Forelimb muscle (tissue), 1 donor: ENCODE results near the gene SLC9A9. TPM values are rescaled to one million over a fixed set of nuclear protein-coding genes. Genes with fewer than 3 reads are reported as not detected.

Experiments used
- DNase-seq: peaks from one replicate; pipeline ENCODE4 v3.0.0-alpha.2; 2013; ENCODE audit warnings: low read depth
- polyA plus RNA-seq: library from polyadenylated mRNA; unstranded; fragments of 120-200 nt; gene quantifications from one replicate; pipeline ENCODE4 v1.2.1, GENCODE V29; 2013; ENCODE audit not compliant: insufficient read length

Gene SLC9A9
- polyA plus RNA-seq, 1 donor, result 10.0 TPM

- DNase-seq, result no peak
Observed at GRCh38 chr3:143648708-143649107, 199.6 kb downstream of the SLC9A9 start.

DNA sequence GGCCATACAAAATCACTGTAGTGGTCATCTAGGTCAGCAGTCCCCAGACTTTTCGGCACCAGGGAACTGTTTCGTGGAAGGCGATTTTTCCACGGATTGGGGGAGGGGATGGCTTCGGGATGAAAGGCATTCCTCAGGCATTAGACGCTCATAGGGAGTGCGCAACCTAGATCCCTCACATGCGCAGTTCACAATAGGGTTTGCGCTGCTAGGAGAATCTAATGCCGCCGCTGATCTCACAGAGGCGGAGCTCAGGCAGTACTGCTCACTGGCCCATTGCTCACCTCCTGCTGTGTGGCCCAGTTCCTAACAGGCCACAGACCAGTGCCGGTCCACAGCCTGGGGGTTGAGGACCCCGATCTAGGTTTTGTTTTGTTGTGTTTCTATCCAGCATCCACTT, 200.1 kb downstream of the SLC9A9 start:
- DNase-seq, result no peak

DNA sequence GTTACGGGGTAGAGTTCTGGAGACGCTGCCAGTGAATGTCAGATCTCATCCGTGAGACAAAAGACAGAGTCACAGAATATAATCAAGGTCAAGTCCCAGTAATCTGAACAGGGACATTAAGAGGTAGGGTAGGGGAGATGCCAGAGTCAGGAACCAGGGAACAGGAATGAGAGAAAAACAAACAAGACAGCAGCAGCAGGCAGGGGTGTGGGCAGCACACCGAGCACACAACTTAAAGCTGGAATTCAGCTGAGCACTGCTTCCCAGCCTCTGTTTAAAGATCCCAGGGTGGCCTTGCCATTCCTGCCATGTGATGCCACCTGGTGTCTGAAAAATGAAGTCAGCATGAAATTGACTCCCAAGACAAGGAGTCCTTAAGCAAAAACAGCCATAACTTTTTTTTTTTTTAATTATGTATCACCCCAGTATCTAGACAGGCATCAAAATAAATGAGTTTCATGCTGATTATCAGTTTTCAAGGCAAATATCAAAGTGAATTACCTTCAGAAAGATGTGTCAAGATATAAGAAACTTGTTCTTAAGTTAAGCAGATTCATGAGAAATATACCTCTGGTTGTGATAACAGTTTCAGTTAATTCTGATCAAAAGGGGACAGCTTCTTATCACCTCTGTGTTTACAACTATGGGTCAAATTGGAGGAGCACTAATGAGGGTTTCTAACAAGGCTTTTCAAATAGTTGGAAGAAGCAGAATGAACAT, 203.7 kb downstream of the SLC9A9 start:
- peak; percentile 13 for DNase-seq

DNA sequence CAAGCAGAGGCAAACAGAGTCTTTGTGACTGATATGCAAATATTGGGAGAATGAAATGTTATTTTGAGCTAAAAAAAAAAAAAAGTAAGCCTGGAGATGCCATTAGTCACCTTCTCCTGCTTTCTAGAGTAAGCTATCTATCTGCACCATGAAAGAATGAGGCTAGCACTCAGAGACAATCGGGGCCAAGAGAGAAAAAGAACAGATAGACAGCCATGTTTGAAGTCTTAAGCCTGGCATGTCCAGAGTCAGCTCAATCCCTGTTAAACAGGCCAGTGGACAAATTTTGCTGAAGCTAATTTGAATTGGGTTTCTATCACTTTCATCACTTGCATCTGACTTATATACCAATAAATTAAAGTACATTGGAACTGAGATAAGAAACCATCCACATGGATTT, 204.4 kb downstream of the SLC9A9 start:
- no peak for DNase-seq

DNA sequence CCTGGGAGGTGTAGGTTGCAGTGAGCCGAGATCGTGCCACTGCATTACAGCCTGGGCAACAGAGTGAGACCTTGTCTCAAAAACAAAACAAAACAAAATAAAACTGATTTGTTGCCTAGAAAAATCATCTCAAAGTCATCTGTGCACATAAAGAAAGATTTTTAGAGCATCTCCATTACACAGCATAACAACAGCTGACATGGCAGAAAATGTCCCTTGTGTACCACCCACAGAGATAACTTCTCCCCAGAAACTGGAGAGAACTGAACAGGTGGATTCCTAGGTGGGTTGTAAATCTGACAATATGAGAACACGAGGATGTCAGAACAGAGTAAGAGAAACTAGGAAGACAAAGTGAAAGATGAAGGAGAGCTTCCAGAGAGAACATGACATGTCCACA, 207.5 kb downstream of the SLC9A9 start:
- no peak for DNase-seq

DNA sequence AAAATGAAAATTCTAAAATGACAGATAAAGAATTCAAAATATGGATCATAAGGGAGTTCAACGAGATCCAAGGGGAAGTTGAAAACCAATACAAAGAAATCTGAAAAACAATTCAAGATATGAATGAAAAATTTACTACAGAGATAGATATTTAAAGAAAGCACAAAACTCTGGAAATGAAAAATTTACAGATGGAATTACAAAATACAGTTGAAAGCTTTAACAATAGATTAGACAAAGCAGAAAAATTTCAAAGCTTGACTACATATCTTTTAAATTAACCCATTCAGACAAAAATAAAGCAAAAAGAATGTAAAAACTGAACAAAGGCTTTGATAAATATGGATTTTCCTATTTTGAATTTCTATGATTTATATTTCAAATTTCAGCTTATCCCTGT, 211.1 kb downstream of the SLC9A9 start:
- DNase-seq, result no peak

DNA sequence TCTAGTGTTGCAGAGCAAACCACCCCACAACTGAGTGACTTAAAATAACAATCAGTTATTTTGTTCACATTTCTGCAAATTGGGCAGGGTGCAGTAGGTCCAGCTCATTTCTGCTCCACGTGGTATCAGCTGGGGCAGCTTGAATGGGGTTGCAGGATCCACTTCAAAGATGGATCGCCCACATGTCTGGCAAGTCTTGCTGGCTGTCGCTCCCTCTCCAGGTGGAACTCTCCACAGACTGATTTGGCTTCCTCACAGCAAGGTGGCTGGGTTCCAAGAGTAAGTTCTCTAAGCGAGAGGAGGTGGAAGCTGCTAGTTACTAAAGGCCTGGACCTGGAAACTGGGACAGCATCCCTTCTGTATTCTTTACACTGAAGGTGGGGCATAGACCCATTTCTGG, 213.3 kb downstream of the SLC9A9 start:
- no peak for DNase-seq

DNA sequence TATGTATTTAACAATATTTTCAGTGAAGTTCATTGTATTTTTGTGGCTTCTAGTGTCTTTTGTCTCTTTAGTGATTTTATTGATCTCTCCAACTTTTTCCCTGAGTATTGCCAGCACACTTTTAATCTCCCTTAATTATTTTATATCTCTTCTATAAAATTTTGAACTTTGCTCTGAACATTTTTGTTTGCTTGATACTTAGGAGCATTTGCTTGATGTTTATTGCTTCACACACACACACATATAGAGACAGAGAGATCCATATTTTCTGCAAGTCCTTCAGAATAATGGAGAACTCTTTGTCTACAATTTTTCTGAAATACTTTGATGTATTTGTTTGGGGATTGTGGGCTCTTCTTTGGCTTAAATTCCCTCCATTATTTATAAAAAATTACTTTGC, 213.8 kb downstream of the SLC9A9 start:
- no peak for DNase-seq

- no peak for DNase-seq
Observed at GRCh38 chr3:143633816-143634215, 214.5 kb downstream of the SLC9A9 start.

DNA sequence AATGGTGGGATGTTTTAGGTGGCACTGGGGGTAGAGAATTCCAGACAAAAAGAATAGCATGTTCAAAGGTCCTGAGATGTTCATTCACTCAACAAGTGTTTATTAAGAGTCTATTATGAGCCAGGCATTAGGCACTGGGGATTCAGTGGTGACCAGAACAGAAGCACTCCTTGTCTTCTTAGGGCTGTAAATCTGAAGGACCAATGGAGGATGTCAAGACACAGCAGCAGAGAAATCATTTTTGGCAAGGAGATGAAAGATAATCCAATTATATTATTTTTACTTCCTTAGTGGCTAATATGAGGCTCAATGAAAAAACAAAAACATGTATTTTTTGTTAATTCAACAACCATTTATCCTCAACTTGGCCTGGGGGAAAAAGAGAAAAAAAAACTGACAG, 218.5 kb downstream of the SLC9A9 start:
- no peak for DNase-seq

DNA sequence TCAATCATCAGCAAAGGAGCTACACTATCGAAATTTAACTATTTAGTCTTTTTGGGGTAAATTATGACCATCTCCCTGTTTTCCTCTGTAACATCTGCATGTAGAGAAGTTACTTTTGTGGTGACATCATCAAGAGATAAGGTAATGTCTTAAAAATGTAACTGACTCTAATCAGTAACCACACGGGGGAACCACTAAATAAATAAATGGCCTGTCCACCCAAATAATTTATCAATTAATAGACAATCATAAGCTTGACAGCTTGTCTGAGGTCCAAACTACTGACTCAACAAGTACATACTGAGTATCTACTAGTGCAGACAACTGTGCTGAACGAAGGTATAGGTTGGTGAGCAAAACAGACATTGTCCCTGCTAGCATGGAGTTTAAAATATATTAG, 219.3 kb downstream of the SLC9A9 start:
- no peak for DNase-seq

- no peak for DNase-seq
Observed at GRCh38 chr3:143627336-143627735, 220.9 kb downstream of the SLC9A9 start.

- no peak for DNase-seq
Observed at GRCh38 chr3:143619231-143619630, 229.0 kb downstream of the SLC9A9 start.

DNA sequence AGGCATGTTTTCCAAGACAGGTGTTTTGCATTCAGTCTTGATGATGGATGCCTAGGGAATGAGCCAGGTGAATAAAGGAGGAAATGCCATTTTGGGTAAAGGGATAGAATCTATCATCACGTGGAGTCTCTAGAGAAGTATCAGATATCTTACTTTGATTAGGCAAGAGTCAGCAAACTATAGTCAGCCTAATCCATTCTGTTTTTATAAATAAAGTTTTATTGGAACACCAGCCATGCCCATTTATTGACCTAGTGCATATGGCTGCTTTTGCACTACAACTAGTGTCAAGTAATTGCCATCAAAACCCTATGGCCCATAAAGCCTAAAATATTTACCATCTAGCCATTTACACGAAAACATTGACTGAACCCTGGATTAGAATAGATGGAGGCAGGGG, 231.2 kb downstream of the SLC9A9 start:
- DNase-seq, result no peak

GRCh38 chr3:143613226-143613625, 235.0 kb downstream of the SLC9A9 start:
- DNase-seq, result no peak

DNA sequence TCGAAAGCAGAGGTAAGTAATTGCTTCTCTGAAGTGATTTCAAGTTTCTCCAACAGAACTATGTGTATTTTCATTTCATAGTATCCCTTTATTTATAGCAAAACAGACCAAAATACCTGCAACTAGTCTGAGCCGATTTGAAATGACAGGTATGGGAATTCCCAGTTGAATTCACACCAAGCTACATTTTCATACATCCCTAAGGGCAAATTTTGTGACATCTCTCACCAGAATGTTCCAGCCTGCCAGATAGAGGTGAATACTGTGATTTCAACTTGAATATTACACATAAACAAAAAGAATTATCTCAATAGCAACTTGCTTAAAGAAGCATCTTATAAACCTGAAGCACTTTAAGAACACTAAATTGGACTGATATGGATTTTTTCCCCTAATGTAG, 235.7 kb downstream of the SLC9A9 start:
- no peak for DNase-seq

GRCh38 chr3:143608966-143609365, 239.3 kb downstream of the SLC9A9 start:
- DNase-seq, result no peak

DNA sequence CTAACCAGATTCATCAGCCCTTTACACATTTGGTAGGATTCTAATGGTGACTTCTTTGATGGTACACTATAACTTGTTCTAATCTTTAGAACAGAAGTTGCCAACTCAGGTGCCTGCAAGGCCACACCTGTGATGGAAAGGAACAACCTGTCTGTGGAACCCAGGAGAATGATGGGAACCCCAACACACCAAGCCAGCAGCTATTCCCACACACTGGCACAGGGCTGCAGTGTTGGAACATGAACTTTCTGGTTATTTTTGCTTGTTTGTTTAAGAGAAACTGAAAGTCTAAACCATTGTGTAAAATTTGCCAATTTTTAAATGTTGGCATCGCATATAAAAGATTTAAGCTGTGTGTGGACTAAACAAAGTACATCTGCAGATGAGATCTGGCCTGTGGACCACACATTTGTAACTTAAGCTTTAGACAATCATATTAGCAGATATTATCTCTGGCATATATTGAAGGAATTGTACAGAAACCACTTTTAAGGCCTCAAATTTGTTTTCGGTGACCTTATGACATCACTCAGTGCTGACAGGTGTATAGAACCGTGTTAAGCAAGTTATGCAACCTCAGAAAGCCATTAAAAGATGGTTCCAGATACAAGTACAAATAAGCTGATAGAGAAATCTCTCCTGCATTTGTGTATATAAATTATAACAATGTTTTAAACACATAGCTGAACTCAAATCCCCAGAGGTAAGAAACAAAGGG, 242.9 kb downstream of the SLC9A9 start:
- DNase-seq, result no peak

DNA sequence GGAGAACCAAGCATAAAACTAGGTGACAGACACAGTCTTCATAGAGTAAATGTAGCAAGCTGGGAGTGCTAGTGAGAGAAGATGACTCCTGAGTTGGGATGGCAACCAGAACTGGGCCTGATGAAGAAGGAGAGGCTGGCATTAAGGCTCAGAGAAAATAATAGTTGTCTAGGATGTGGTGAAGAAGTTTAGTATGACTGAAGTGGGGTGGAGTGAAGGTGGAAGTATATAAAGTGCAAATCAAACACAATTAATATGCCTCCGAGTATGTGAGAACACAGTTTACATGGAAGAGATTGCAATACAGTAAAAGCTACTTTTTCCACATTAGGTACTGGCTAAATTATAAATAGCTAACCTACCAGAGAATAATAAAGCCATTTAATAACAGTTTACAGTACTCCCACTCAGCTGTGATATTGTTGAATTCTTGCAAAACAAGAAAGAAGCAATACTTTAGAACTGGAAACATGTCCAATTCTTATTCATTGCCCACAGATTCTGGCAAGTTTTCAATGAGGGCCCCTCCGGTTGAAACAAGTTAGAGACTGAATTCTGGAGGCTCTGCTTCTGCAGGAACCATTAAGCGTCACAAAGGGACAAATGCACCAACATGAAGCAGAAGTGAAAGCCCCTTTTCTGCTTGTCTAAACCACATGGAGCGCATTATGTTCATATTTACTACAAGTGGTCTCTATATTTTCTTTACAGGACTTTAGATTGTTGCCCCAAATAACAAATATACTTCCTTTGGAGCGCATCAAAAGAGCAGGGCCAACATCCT, 243.7 kb downstream of the SLC9A9 start:
- DNase-seq, result no peak

GRCh38 chr3:143603774-143604173, 244.5 kb downstream of the SLC9A9 start:
- no peak for DNase-seq

DNA sequence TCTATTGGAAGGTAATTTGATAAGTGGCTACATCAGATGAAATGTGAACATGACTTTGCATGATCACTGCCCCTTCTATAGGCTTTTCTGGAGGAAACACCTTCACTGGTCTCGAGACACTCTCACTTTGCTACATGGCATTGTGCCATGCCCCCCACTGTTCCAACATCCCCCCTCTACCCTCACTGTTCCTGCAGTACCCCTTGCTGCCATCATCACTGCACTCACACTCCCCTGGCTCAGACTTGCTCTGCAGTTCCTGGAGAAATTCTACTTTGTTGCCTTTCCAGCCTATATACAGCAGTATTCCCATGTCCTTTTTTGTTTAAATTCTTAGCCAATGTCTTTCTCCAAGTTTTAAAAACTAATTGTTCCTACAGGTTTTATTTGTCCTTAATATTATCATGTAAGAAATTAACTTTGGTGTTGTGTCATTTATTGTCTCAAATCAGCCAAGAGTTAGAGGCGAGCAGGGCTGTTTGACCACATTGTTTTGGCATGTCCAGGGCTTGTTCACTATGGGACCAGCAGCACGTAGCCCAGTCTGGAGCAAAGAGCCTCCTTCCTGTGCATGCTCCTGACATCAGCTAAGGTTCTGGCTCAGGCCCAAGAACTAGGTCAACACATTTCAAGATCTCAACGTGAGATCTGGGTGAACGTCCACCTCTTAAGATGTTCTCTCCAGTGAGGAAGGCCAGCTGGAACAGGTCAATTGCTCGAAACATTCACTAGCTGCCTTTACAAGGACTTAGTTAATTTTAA, 246.4 kb downstream of the SLC9A9 start:
- no peak for DNase-seq
